ENCODE measurements around the gene OR2AK2.

DNA sequence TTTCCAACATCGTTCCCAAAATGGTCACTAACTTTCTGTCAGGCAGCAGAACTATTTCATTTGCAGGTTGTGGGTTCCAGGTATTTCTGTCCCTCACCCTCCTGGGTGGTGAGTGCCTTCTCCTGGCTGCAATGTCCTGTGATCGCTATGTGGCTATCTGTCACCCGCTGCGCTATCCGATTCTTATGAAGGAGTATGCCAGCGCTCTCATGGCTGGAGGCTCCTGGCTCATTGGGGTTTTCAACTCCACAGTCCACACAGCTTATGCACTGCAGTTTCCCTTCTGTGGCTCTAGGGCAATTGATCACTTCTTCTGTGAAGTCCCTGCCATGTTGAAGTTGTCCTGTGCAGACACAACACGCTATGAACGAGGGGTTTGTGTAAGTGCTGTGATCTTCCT, 31.0 kb upstream of the OR2AK2 start:
- TF ChIP-seq CTCF (conservative IDR thresholded peaks at IDR 0.05; ENCODE audit: low read length) (no peak), EZH2phosphoT487 (IDR thresholded peaks at IDR 0.05; ENCODE audit: borderline replicate concordance, low read depth, low read length) (no peak)

Data from OCI-LY7 (cell line).